COLO668 (cell line): ENCODE measurements around the gene IFI6.
A peak's percentile ranks its signal among the peaks of the same experiment; 100 is the strongest.
"Not testable (repeated sequence)": the region's sequence is repeated elsewhere in the genome, so short reads cannot be mapped to it uniquely, and the experiment has no call there.

Experiments
- DNase-seq: peaks from one replicate; lab custom pipeline; 2025; ENCODE audit not compliant: unreplicated experiment; lab: John Stamatoyannopoulos, UW

The IFI6 gene

GRCh38 chr1:27632387-27633297, 39.4 kb downstream of the IFI6 start:
- no peak for DNase-seq

- no peak for DNase-seq
These were observed 41.0 kb downstream of the IFI6 start for GRCh38 chr1:27630859-27631491.

- no peak for DNase-seq
These were observed 43.3 kb downstream of the IFI6 start for GRCh38 chr1:27628712-27629111.

- DNase-seq: not testable (repeated sequence)
These were observed 44.3 kb downstream of the IFI6 start for GRCh38 chr1:27627733-27628132.

GRCh38 chr1:27627061-27627460, 44.9 kb downstream of the IFI6 start:
- DNase-seq: no peak

- DNase-seq: no peak
These were observed 45.7 kb downstream of the IFI6 start for GRCh38 chr1:27626031-27626935.

- DNase-seq: peak; percentile 29
These were observed 47.4 kb downstream of the IFI6 start for GRCh38 chr1:27624467-27625178.

GRCh38 chr1:27623327-27624212, 48.4 kb downstream of the IFI6 start:
- DNase-seq: no peak

GRCh38 chr1:27622828-27623227, 49.2 kb downstream of the IFI6 start:
- DNase-seq: no peak

GRCh38 chr1:27621051-27621920, 50.7 kb downstream of the IFI6 start:
- DNase-seq: no peak

GRCh38 chr1:27619782-27620438, 52.1 kb downstream of the IFI6 start:
- not testable (repeated sequence) for DNase-seq

GRCh38 chr1:27618341-27619082, 53.5 kb downstream of the IFI6 start:
- no peak for DNase-seq

- no peak for DNase-seq
These were observed 54.6 kb downstream of the IFI6 start for GRCh38 chr1:27617420-27617819.

- DNase-seq: no peak
These were observed 55.6 kb downstream of the IFI6 start for GRCh38 chr1:27616441-27616840.
